Activated CD4-positive, CD25-positive, alpha-beta regulatory T cell treated with anti-CD3 and anti-CD28 coated beads, Interleukin-2, amount 50 U/mL, for 72 hours (primary cell): Measurements from ENCODE around the gene IQSEC1.
"Not testable (repeated sequence)": the region's sequence is repeated elsewhere in the genome, so short reads cannot be mapped to it uniquely, and the experiment has no call there.

Source experiments
- DNase-seq: peaks from one replicate; pipeline ENCODE4 v3.0.0; 2021

The IQSEC1 gene

DNA sequence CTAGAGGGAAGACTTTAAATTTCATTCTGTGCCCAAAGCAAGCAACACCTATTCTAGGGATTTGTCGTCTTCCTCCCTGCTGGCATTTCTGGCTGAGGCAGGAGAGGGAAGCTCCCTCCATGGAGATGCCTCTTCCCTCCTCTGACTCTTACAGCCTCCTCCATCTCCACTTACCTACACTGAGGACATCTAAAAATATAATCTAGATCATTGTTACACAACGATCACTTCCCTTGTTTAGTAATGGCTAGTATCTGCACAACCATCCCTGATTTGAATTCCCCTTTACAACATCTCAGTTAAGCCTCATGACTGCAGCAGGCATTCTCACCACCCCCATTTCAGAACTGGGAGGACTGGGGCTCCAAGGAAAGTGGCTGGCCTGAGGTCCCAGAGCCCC is 219.4 kb downstream of the IQSEC1 start:
- DNase-seq, result not testable (repeated sequence)

DNA sequence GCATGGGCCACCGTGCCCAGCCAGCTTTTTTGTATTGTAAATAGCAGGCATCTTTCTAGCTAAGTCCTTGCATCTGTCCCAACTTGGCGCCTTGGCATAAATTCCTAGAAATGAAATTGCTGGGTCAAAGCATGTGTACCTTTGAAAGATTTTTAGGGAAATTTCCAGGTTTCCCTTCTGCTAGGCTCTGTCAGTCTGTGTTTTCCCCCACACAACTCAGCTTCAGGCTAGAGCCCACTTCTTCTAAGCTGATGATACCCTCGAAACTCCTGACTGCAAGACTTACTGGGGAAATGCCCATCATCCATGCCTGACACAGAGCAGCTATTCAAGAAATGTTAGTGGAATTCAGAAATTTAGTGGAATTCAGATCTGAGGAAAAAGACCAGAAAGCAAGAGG is 221.0 kb downstream of the IQSEC1 start:
- no peak for DNase-seq
